Body of pancreas (tissue), 4 donors: ENCODE data around the gene B3GAT3. TPM values are rescaled to one million over a fixed set of nuclear protein-coding genes. Genes with fewer than 3 reads are reported as not detected.
A peak's percentile ranks its signal among the peaks of the same experiment; 100 is the strongest.

ENCODE experiments used
- ATAC-seq: fragments of 150-250 bp; one replicate; pipeline ENCODE4 v1.9.1; 2016
- DNase-seq, 4 donors: peaks; one replicate each; pipeline ENCODE4 v3.0.0-alpha.2; 2019
- H3K27ac ChIP-seq, 4 donors: fragments of 200-600 bp; sonication (generic); 1 replicate in 3 of 4; 2 replicates in 1 of 4; pipeline versions ENCODE4 v1.5.1 to v1.6.1; 2016 to 2019; ENCODE audit warnings: mild to moderate bottlenecking in 1 of 4, mixed read lengths in 1 of 4, moderate library complexity in 1 of 4
- H3K27me3 ChIP-seq, 2 donors: fragments of 200-600 bp; sonication (generic); one replicate each; pipeline ENCODE4 v1.6.0; 2016; ENCODE audit warnings: mild to moderate bottlenecking in 1 of 2
- H3K36me3 ChIP-seq, 2 donors: fragments of 200-600 bp; sonication (generic); replicated peaks in 1 of 2; 2 replicates each; pipeline ENCODE4 v1.5.1; 2016; ENCODE audit warnings: low read depth in 2 of 2; ENCODE audit not compliant: insufficient read depth in 1 of 2
- H3K4me1 ChIP-seq: fragments of 200-600 bp; sonication (generic); one replicate; pipeline ENCODE4 v1.6.0; 2016
- H3K4me3 ChIP-seq, 2 donors: fragments of 200-600 bp; sonication (generic); 1 replicate in 1 of 2; 2 replicates in 1 of 2; pipeline ENCODE4 v1.5.1; 2016 to 2019
- H3K9me3 ChIP-seq, 3 donors: fragments of 200-600 bp; sonication (generic); 1 replicate in 2 of 3; 2 replicates in 1 of 3; pipeline ENCODE4 v1.5.1; 2016
- POLR2A ChIP-seq, 3 donors: fragments of 450-650 bp; IDR thresholded peaks; one replicate each; pipeline ENCODE4 v1.6.1; 2016; ENCODE audit warnings: antibody characterized with exemption in 3 of 3, mild to moderate bottlenecking in 2 of 3
- WGBS, 2 donors: methylation state at CpG; one replicate each; pipeline ENCODE4 v1.1.5; 2017; 5-methylcytosine and 5-hydroxymethylcytosine counted together
- intact Hi-C: fragments of 100-400 bp; cut with DNase I; formaldehyde crosslinking; loops from one replicate; pipeline ENCODE4 v1.15.1; 2023
- total RNA-seq, 2 donors: library from RNA; depleted of rRNA; stranded (reverse); fragments of >200 nt; gene quantifications; one replicate each; pipeline ENCODE4 v1.1.0, GENCODE V29; 2016
- TF ChIP-seq, protein P1 (sequence below), 7 experiments: fragments of 450-650 bp in 4 of 7; fragments of 200-600 bp in 3 of 7; sonication (generic) in 3 of 7; IDR thresholded peaks; one replicate each; pipeline ENCODE4 v1.5.1; 2016 to 2019; ENCODE audit warnings: antibody characterized with exemption in 7 of 7

The B3GAT3 gene
- total RNA-seq = 10 to 100 TPM; 17.1 to 63.0 TPM

DNA sequence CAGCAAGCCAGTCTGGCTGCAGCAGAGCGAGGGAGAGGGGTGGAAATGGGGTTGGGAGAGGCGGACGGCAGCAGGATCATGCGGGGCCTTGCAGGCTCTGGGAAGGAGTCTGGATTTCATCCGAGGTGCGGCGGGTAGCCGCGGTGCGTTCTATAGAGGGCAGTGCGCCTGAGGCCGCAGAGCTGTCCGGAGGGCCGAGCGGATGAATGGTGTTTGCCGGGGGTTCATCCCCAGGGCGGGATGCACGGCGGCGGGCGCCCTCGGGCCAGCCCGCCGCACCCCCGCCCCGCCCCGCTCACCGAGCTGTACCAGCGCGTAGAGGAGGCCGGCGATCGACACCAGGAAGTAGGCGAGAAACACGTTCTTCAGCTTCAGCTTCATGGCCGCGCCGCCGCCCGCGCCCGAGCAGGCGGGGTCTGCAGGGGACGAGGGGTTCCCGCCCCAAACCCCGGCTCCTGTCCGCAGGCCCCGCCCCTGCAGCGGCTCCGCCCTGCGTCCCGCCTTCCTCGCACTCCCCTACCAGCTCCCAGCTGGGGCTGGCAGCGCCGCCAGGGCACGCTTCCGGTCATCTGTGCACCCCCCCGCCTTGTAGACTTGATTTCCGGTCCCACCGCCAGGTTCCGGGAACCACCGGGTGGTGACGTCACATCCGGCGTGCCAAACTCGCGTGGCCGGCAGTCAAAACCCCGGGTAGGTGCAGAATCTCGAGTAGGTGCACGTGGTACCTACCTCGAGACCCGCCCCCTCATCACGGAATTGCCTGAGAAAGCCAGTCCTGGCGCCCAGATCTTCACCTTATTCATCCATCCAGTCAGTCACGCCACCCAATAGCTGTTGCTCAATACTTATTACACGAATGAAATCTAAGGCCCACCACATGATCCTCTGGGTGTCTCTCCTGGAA, at the start of gene B3GAT3:
B3GAT3 (minus strand) TSS at position 420 of the 904 bp plus-strand sequence; CDS start at position 381, 39 bp downstream.
- 0 to 1% methylated on average over 6 to 69 of the region's 77 CpGs for WGBS, 2 donors
- Histone ChIP-seq H3K36me3 (peaks cover 15 to 23% of the 10 kb centered on the region in 2 donors), H3K9me3 (no peaks in the 10 kb centered on the region), H3K4me1 (peaks cover 19% of the 10 kb centered on the region), H3K27me3 (no peaks in the 10 kb centered on the region), H3K4me3 (peak within 1 kb of the TSS; percentile 54 to 64), H3K27ac (peak within 1 kb of the TSS; percentile 40 to 86 (median 80))
- DNase-seq = peak; percentile 99
- TF ChIP-seq, protein P1, sequence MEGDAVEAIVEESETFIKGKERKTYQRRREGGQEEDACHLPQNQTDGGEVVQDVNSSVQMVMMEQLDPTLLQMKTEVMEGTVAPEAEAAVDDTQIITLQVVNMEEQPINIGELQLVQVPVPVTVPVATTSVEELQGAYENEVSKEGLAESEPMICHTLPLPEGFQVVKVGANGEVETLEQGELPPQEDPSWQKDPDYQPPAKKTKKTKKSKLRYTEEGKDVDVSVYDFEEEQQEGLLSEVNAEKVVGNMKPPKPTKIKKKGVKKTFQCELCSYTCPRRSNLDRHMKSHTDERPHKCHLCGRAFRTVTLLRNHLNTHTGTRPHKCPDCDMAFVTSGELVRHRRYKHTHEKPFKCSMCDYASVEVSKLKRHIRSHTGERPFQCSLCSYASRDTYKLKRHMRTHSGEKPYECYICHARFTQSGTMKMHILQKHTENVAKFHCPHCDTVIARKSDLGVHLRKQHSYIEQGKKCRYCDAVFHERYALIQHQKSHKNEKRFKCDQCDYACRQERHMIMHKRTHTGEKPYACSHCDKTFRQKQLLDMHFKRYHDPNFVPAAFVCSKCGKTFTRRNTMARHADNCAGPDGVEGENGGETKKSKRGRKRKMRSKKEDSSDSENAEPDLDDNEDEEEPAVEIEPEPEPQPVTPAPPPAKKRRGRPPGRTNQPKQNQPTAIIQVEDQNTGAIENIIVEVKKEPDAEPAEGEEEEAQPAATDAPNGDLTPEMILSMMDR (IDR thresholded peaks at IDR 0.05) = peak in 4 of 7 experiments; percentile 37 to 54 (median 52)
- peak; percentile 58 to 82 (median 72) for TF ChIP-seq POLR2A (IDR thresholded peaks at IDR 0.05)
- ATAC-seq = peak; percentile 99
- intact Hi-C loops = no loop called here

DNA sequence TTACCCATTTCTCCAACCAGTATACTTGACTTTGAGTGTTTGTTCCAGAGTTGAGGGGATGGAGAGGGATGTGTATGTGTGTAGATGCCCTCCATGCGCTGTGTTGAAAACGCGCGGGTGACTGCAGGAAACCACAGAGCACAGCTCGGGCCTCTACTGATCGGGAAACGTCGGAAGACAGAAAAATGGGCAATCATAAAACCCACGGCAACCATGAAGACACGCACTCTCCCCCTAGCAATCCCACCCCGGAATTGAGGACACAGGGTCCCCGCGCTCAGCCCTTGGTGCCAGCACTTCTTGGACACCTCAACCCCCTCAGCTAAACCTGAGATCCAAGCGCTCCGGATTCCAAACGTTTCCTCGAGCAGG, 49.4 kb upstream of the B3GAT3 start:
- intact Hi-C loops = no loop called here
- H3K9me3 ChIP-seq = no peaks in the 10 kb centered on the region
- DNase-seq (no peak), ATAC-seq (peak; percentile 27)
- peaks cover 0 to 3% of the 10 kb centered on the region in 2 donors for H3K36me3 ChIP-seq
- WGBS, 2 donors = 0 to 2% methylated on average over 13 to 17 of the region's 17 CpGs
- peaks cover 65% of the 10 kb centered on the region for H3K4me1 ChIP-seq
- peak overlapping the region; percentile 76 to 96 (median 90) for H3K27ac ChIP-seq
- no peaks in the 10 kb centered on the region for H3K27me3 ChIP-seq
- peak overlapping the region; percentile 57 to 80 for H3K4me3 ChIP-seq
- TF ChIP-seq POLR2A (IDR thresholded peaks at IDR 0.05) = no peak
- TF ChIP-seq, protein P1 (IDR thresholded peaks at IDR 0.05) = no peak

DNA sequence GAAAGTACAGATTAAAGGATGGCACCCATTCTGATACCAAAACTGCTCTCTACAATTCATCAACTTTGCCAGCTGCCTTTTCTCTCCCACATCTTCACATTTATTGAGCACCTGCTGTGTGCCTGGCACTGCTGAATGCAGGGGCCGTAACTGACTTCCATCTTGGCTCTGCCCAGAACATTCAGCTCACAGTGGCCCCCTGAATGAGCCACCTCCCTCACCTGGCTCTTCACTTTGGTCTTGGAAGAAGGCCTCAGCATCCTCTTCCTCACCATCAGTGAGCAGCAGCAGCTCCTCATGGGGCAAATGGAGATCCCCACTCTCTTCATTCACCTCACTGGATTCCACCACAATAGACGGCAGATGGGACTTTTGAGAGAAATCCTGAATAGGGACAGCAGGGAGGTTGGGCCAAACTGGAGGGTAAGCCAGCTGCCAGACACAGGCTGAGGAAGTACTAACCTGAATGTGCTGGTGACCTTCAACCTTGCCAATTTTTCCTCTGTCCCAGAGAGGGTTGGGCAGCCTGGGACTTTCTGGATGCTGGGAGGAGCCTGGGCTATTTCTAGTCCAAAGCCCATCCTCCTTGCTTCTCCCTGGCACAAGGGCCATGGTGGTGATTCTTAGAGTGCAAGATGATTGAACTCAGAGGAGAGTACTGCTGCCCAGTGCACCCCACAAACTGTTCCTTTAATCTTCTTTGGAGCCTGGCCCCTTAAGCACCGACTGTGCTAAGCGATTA, 47.8 kb upstream of the B3GAT3 start:
- WGBS, 2 donors = 31 to 49% methylated on average over 4 of the region's 4 CpGs
- Histone ChIP-seq H3K27me3 (no peaks in the 10 kb centered on the region), H3K36me3 (no peaks in the 10 kb centered on the region), H3K4me3 (no peak overlapping the region), H3K4me1 (peaks cover 68% of the 10 kb centered on the region), H3K9me3 (no peaks in the 10 kb centered on the region), H3K27ac (peak overlapping the region; percentile 39 to 96 (median 63))
- DNase-seq = peak; percentile 65 to 83 (median 79)
- TF ChIP-seq, protein P1 (IDR thresholded peaks at IDR 0.05) = no peak
- no peak for TF ChIP-seq POLR2A (IDR thresholded peaks at IDR 0.05)
- ATAC-seq = peak; percentile 20
- intact Hi-C loops = no loop called here

DNA sequence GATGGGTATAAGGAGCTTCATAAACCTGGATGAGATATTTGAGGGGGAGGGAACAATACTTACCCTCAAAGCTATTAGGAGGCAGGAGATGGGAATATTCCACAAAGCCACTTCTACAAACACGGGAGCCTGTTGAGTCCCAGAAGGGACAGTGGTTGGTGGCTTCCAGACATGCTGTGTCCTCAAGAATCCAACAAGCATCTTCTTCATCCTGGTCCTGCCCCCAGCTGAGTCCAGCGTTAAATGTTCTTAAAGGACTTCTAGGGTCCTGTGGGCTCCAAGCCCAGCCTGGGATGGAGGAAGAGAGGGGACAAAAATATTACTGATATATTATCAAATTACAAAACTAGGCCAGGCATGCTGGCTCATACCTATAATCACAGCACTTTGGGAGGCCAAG, 45.7 kb upstream of the B3GAT3 start:
- no peaks in the 10 kb centered on the region for H3K27me3 ChIP-seq
- peaks cover 59% of the 10 kb centered on the region for H3K4me1 ChIP-seq
- DNase-seq = no peak
- TF ChIP-seq POLR2A (IDR thresholded peaks at IDR 0.05) = no peak
- TF ChIP-seq, protein P1 (IDR thresholded peaks at IDR 0.05) = no peak
- WGBS, 2 donors = 72 to 87% methylated on average over 2 of the region's 2 CpGs
- ATAC-seq = no peak
- intact Hi-C loops = no loop called here
- H3K36me3 ChIP-seq = peaks cover 0 to 2% of the 10 kb centered on the region in 2 donors
- no peaks in the 10 kb centered on the region for H3K9me3 ChIP-seq
- H3K4me3 ChIP-seq = no peak overlapping the region
- peak overlapping the region in 2 of 4 donors; percentile 6 to 96 for H3K27ac ChIP-seq
